GM18861 (cell line): ENCODE measurements around the gene CTR9.

Source experiments
- ATAC-seq: cut with Tn5 transposase; IDR thresholded peaks from one replicate; pipeline ENCODE4 v1.9.1; 2021; ENCODE audit not compliant: unreplicated experiment

Gene CTR9

DNA sequence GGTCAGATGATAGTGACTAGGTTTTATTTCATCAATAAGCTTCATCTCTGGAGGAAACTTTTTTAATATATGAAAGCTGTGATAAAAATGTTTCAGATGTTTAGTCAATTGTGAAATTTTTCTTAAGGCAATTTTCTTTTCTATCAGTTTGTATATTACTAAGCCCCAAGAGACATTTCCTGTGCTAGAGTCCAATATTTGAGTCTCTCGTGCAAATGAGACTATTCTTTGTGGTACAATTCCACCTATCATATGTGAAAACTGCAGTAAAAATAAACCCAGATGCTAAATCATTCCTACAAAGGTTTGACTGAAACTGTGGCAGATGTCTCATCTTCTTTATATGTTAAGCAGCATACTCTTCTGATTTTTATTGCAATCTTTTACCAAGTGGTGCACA lies 28.0 kb downstream of the CTR9 start:
- no peak for ATAC-seq

DNA sequence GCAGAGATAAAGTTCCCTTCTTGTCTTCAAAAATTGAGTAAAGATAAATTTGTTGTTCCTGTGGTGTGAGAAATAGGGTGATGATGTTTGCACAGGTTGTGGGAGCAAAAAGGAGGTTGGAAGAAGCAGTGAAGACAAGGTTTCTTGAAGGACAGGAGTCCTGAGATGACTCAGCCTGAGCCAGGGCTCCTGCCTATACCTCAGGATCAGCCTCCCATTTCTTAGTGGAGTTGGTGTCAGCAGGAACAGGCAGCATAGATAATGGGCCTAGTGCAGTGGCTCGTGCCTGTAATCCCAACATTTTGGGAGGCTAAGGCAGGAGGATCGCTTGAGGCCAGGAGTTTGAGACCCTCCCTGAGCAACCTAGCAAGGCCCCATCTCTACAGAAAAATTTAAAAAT lies 29.0 kb downstream of the CTR9 start:
- no peak for ATAC-seq

DNA sequence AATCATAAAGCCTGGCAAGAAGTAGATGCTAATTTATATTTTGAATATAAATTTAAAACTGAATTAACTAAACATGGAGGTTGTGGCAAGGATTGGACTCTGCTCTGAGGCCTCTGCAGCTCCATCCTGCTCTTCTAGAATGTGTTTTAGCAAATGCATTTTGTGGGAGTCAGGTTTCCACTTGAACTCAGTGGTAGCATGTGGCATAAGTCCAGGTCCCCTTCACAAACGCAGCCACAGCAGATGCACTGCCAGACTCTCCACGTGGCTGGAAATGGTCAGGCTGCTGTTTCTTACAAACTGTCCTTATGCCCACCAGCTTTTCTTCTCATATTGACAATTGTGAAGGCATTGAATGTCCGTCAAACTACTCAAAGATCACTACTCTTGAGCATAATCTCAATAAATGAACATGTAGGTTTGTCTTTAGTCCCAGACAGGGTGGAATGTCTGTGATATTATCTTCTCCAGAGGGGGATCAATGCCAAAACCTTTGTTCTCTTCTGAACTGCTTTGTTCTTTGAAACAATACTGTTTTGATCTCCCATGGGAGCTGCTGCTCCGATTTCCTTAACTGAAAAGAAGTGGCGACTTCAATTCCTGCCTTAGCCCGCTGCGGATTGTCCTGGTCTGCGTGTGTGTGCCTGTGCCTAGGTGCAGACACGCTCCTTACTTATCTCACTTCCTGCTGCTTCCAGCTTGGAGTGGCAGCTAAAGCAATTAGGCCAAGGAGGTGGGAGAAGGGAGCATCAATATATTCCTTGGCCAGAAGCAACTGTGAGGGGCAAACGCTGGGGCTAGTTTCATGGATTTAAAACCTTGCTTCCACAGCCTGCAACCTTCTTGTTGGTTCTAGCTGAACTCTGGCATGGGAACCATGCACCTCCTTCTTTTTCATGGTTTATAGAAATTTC lies 33.4 kb downstream of the CTR9 start:
- no peak for ATAC-seq

DNA sequence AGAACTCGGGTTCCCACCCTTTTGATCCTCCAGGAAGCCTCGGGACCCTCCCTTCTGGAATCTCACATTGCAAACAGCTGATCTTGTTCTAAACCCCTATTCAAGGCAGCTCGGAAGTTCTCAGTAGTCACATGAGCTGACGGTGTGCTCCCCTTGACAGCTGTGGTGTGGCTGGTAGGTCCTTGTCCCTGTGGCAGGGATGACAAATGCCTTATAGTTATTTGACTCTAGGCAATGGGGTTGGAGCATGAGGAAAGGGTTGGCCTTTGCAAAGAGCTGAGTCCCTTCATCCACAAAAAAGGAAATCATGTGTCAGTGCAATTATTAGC lies 34.1 kb downstream of the CTR9 start:
- ATAC-seq: no peak

DNA sequence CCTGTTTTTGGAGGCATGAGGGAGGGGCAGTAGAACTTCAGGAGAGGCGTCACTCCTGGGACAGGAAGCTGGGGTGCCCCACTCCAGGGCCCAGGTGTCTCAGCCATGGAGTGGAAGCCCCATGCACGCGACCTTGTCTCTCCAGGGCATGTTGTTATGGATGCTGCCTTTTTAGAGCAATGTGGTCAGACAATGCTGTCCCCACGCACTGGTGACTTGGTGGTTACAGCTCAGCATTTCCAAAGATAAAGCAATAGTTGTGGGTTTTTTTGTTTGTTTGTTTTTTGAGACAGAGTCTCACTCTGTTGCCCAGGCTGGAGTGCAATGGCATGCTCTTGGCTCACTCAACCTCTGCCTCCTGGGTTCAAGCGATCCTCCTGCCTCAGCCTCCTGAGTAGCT lies 35.4 kb downstream of the CTR9 start:
- ATAC-seq: no peak

DNA sequence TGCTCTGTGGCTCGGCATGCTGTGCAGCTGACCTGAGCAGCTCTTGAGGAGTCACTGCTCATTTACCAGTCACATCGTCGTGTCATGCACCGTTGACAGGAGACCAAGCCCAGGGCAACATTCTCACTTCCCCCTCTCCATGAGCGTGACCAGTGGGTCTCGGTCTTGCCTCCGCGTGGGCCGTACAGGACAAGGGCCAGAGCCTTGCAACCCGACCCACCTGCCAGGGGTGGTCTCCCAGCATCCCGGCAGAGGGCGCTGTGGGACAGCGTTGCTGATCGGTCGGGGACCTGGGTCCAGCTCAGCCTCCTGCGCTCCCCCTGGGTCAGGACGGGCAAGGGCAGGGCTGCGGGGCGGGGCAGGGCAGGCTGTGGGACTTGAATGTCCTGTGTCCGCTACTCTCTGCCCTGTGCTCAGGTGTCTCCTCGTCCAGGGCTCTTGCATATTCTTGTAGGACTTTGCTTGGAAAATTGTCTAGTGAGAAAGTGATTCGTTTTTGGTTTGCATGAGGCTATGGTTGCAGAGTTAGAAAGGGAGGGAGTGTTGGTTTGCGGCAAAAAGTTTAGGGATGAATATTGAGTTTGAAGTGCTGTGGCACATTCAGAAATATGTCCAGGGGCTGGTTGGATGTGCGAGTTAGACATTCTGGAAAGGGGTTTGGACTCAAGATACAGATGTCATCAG lies 41.5 kb downstream of the CTR9 start:
- ATAC-seq: peak; percentile 81

DNA sequence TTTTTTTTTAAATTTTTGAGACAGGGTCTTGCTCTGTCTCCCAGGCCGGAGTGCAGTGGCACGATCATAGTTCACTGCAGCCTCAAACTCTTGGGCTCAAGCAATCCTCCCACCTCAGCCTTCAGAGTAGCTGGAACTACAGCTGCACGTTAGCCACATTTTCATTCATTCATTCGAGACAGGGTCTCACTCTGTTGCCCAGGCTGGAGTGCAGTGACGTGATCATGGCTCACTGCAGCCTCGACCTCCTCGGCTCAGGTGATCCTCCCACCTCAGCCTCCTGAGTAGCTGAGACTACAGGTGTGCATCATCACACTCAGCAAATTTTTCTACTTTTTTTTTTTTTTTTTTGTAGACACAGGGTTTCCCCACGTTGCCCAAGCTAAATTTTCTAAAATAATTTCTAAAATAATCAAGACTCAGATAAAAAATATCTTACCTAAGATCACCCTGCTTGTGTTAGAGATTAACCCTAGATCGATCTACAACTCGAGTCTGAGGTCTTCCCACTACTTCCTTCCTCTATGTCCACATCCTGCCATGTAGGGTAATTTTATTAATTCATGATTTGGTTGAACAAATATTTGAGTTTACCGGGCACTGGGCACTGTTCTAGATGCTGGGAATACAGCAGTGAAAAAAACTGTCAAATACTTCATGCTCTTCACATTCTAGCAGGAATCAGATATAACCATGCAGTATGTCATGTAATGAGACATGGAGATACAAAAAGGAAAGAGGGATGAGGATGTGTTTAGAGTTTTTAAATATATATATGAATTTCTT lies 42.6 kb downstream of the CTR9 start:
- ATAC-seq: no peak

DNA sequence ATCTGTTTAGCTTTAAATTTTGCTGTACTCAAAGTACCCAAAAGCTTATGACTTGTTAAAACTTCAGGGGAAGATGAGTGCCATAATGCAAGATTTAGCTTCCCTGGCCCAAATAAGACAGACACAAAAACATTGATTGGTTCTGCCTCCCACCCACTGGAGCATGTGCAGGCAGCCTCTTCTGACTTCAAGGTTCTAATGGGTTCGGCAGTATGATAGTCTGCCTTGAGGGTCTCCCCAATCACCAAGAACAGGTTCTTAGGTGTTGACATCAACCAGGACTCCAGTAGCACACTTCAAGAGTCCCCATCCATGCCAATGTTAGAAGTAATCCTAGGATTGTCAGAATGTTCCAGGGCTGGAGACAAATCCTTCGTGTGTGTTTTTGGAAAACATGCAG lies 45.1 kb downstream of the CTR9 start:
- ATAC-seq: no peak

DNA sequence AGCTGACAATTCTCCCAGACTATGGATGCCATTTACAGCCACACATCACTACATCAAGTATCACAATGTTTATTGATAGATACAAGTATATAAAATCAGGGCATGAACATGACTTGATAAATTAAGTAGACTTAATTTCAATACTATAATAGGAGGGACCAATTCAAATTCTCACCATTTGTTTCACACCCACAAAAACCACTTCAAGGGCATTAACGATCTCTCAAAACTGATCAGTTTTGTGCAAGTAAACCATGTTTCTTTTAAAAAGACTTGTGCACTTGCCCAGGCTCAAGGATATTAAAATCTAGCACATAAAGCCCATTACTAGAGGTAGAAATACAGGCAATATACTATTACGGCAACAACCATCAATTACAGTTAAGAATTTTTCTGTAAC lies 46.0 kb downstream of the CTR9 start:
- no peak for ATAC-seq

DNA sequence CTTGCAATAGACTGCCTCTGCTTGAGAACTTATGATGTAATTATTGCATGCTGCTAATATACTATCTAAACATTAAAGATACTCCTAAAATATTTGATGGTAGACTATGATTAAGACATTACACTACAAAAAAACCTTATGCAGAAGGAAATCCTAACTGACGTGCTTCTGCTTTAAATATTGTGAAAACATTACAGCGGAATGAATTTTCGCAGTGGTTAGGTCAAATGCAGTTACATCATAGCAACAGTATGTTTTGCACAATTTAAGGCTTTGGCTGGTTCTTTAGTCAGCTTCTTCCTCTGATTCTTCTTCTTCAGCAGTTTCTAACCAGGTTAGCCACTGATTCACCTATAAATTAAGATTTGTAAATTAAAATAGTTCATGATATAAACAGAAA lies 46.5 kb downstream of the CTR9 start:
- ATAC-seq: no peak

DNA sequence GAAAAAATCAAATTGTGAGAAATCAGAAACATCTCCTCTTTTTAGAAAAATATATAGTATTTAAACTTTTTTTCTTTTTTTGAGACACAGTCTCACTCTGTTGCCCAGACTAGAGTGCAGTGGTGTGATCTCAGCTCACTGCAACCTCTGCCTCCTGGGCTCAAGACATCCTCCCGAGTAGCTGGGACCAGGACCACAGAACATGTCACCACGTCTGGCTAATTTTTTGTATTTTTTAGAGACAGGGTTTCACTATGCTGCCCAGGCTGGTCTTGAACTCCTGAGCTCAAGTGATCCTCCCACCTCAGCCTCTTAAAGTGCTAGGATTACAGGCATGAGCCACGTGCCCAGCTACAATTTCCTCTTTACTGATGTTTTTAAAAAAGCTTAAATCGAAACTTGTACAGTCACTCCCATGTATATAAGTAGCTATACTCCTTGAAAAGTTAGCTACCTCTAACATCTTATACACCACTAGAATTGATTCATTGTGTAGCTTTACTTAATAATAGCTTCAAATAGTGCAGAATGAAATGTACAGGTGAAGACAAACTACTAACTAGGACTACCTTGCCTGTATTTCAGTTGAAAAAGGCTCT lies 47.4 kb downstream of the CTR9 start:
- ATAC-seq: no peak

DNA sequence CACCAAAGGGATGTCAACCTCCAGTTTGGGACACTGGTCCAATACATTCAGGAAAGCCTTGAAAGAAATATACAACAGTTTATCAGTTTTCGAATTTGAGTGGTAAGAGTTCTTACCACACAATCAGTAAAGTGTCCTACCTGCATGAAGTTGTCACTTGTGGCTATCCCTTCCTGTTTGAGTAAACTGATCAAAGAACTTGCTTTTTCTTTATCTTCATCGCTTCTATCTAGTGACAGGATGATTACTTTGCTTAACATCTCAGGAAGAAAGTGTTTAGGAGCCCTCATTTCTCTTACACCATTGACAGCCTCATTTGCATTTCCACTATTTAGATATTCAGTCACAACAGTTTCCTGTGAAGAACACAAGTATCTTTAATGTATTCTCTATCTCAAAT lies 49.2 kb downstream of the CTR9 start:
- no peak for ATAC-seq

DNA sequence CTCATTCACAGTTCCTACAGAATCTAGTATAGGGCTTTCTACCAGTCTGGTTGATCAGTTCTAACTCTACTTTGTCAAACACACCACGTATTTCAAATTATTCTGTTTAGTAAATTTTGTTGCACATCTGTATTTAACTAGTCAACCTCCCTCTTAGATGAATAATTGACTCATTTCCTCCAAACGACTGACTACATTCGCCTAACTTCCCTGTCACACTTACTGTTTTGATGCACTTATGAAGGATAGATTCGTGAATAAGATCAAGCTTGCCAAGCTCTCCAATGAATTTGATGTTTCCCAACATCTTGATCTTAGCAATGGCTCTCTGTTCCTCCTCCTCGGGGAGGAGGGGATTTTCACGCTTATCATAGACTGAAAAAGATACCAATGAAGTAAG lies 52.6 kb downstream of the CTR9 start:
- ATAC-seq: no peak

DNA sequence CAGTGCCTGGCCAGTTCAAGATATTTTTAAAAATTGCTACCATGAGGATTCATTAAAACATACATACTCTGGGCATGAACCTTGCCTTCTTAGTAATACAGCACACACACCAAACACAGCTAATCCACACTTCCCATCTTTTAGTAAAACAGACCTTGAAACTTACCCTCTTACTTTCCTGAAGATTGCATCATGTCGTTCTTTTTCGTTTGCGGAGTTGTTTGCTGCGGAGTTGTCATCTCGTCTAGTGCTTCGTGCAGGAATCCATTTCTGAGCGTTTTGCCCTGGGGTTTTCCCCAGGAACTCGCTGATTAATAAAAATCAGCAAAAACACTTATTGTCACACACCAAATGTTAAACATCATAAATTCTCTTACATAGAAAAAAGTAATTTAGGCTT lies 54.7 kb downstream of the CTR9 start:
- ATAC-seq: no peak

DNA sequence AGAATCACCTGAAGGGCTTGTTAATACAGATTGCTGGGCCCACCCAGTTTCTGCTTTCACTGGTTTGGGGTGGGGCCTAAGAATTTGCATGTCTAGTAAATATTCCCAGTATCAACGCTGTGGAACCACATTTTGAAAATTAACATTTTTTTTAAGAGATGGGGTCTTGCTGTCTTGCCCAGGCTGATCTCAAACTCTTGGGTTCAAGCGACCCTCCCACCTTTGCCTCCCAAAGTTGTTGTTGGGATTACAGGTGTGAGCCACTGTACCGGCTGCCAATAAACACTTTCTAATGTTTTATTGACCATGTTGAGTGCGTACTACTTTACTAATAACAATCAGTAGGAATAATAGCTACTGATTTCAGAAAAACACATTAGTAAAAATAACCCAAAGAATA lies 55.2 kb downstream of the CTR9 start:
- ATAC-seq: no peak

DNA sequence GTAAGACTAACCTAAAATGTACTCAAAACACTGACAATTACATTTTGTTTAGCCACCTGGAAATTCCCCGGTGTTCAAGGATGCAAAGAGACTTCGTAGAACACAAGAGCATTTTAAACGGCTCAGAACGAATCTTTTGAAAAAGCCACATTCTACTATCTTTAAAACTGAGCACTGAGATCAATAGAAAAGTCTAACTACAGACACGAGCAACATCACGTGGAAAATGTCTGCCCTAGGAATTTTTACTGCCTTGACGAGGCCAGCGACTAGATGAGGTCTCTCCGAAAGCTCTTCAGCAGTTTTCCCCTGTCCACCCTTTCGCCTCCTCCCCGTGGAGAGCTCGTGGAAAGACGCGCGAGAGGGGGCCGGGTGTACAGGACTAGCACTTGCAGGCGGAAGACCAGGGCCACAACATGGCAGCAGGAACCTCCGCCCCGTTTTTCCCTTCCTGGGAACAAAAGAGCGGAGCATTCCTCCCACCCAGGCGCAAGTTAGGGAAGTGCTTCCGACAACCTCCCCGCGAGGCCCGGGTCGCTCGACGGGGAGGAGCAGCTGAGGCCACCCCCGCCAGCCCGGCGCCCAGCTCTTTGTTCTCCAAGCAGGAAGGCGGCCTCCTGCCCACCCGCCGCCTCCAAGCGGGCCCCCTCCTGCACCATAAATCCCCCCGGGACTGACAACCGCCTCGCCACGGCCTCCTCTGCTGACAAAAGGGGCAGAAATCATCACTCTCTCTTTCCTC lies 56.6 kb downstream of the CTR9 start:
- no peak for ATAC-seq

DNA sequence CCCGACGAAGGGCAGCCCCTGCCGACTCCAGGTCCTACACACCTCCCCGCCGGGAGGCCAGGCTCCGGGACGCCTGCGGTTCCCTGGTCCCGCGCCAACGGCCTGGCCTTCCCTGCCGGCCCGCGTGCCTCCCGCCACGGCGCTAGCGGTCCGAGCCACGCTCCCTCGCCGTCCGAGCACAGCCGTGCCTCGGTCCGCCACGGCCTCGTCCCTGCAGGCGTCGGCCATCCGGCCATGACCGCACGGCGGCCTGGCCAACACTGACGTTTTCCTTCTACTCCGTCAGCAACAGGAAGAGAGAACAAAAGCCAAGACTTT lies 57.1 kb downstream of the CTR9 start:
- ATAC-seq: peak; percentile 3

DNA sequence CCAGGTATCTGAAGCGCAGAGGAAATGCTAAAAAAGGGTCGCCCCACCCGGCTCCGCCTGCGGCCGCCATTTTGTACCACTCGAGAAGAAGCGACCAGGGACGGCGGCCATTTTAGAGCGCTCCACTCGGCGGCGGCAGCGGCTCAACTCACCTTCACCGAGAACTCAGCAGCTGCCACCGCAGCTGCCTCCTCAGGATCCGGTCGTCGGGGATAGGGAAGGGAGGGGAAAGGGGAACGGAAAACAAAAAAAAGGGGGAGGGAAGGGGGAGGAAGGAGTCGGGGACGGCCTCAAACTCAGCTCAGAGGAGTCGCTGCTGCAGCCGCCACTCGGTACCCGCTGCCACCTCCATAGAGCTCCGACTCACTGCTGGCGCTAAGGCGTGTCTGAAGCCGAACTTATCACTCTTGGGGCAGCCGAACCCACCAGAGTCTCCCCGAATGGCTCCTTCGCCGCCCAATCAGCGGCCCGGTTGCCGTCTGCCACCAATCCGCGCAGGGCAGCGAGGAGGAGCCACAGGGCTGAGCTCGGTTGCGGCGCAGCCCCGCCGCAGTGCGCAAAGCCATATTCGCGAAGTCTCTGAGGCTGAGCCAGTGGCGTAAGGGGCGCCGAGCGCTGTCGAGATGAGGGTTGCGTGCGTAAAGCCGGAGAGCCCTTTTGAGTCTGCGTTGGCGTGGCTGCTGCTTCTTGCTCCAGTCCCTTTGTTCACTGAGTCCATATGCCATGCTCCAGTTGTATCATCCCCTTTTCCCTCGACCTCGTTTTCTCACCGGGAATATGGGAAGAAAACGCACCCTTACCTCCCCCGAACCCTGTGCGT lies 57.7 kb downstream of the CTR9 start, which contains the start of gene EIF4G2:
Gene EIF4G2, minus strand, starts transcription at position 374 of the 820 bp plus-strand sequence.
- ATAC-seq: peak; percentile 94

DNA sequence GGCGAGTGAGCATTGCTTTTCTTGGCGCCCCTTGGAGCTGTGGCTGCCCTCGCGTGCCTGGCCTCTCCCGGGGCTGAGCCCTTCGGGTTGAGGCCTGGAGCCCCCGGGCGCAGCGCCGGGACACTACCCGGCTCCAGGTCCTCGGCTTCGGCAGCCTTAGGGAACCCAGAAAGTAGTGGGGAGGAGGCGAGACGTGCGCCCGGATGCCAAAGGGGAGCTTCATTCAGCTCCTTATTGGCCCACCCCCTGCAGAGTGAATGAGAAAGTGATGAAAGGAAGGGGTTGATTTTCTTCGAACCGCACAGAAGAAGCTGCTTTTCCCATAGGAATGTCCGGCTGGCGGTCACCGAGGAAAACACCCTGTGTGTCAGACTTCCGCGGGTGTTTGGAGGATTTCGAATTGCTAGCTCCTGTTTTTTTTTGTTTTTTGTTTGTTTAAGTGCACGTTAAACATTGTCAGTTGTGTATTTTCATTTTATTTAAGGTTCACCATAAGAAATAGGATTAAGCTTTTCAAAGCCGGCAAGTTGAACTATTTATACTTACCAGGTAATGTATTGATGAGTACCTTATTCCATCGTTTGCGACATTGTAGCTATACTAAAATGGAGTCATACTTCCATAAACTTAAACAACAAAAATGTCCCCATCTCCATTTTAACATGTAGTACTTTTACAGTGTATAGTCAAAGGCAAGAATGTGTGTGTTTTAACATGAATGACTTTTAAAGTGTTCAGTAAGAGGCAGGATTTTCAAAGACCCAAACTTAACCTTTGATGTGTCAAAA lies 58.5 kb downstream of the CTR9 start:
- peak; percentile 10 for ATAC-seq
